Activated CD4-positive, alpha-beta T cell treated with anti-CD3 and anti-CD28 coated beads for 1 hour (primary cell): ENCODE measurements around the gene HOXB8.

ENCODE experiments used
- DNase-seq: peaks from one replicate; pipeline ENCODE4 v3.0.0-alpha.2; 2020

Gene HOXB8

DNA sequence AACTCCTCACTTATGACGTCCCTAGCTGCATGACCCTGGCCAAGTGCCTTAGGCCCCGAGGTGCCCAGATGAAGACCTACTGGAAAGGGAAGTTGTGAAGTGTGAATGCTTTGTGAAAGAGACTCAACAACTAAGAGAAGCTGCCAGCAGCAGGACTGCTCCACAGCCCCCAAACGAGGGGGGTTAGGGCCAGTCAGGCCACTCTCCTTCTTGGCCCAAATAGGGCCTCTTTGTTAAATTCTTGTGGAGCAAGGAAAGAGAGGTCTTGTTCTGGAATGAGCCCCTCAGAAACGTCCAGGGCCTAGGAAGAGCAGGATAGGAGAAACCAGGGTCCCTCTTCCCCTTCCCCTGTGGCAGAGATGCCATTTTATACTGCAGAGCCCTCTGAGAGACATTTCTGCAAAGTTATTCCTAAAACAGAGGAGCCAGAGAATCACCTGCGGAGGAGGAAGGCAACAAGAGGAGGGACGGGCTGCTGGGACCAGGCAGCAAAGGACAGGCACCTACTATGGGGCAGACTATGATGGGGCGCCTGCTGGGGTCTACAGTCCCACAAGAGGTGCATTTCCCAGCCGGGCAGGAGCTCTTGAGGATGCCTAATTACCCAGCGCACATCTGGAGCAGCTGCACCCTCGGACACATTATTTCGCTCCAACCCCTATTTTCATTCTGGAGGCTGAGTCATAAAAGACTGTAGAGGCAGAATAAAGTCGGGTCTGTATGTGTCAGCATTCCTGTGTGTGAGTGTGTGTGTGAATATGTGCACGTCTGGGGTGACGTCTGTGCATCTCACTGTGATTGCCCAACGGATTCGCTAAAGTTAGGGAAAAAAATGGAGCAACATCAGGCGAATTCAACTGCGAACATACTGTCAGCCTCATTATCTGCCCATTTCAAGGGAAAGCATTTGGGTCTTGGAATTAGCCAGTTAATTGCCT is 22.5 kb upstream of the HOXB8 start:
- DNase-seq = no peak

DNA sequence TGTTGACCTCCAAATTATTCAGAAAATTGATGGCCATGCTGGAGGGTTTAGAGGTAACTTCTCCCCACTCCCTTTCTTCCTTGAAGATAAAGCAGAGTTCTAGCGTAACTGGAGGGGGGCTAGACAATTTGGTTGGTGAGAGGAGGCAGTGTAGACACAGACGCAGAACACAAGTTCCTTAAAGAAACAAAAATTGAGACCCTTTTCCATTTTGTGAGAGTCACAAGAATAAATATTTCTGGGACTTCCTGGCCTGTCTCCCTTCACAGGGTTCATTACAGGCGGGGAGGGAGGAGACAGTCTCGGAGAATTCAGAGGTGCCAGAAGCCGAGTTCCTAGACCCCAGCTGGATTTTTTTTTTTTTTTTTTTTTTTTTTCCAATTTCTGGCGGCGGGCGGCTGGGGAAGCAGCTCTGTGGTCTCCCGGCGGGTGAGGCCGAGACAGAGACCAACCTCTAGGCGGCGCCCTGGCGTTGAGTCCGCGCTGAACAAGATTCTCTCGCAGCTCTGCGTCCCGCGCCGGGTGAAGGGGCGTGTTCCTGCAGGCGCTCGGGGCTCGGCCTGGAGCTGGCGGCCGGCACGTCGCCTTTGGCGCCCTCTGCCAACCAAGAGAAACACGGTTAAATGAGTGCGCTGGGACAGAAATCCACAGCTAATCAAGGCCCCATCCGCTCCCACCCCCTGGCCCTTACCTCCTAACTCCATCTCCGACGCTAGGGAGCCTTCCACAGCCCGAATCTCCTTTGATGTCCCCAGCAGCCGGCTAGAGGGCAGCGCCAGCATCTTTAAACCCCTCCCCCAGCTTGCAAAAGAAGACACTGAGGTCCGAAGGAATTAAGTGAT is 21.3 kb upstream of the HOXB8 start:
- no peak for DNase-seq

DNA sequence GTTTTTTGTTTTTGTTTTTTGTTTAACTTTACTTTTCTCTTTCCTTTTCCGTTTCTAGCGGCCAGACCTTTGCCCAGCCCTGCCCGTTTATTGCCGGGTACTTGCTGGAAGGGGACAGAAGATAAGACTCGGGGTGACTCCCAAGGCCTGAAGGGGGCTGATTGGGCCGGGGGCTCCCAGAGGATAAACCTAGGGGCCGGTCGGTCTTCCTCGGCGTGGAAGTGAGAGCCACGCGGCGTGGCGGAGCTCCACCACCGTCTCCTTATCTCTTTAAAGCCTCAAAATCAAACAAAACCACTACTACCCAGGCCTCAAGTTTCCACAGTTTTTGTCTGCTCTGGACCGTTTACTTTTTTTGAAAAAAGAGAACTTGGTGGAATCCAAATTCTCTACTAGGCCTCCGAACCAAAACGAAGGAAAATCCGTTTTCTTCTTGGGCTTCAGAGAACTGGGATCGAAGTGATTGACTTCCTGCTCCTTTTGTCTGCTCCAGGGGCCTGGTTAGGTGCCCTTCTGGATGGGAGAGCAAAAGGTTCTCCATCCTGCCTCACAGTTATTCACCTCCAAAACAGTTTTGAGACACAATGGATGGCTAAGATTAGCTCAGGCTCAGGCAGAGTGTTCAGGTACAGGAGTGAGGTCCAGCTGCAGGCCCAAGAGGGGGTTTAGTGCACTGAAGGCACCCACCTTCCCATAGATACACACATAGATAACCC is 19.6 kb upstream of the HOXB8 start:
- no peak for DNase-seq

DNA sequence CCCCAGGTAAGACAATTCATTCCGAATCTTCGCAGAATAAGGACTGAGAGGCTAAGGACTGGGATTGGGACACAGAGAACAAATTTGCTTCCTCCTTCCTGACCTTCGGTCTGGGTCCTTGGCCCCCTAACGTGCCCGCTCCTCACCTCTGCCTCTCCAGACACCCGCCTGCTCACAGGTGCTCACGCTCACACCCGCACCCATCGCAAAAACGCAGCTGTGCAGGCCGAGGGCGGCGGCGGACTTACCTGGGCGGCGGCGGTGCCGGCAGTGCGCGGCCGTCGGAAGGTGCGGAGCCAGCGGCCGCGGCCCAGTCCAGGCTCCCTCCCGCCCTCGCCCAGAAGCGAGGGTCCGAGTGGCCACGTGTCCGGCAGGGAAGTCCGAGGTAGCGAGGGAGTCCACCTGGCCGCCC is 18.2 kb upstream of the HOXB8 start:
- no peak for DNase-seq

DNA sequence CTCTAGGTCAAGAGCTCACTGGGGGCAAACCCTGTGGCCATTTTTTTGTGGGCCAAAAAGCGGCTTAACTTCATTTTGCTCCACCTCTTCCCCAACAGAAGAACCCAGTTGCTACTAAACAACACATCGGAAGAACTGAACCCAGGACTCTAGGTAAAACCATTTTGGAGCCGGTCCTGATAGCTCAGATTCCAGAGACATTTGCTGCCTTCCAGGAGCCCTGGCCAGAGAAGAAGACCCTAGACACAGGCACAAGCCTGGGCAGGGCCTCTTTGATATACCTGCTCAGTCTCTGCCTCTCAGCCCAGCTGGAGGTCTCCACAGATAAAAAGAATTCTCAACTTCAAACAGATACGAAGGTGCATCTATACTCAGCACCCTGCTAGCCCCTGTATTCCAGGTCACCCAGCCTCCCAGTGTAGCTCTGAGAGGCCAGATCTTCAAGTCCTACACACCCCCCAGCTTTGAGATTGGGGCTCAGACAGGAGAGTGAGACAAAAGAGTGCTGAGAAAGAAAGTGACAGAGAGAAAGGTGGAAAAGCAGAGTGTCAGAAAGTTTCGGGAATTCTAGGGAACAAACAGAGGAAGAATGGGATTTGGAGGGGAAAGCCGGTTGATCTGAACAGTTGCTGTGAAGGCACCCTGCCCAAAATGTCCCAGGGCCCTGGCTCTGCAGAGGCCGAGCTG is 17.6 kb upstream of the HOXB8 start:
- no peak for DNase-seq

DNA sequence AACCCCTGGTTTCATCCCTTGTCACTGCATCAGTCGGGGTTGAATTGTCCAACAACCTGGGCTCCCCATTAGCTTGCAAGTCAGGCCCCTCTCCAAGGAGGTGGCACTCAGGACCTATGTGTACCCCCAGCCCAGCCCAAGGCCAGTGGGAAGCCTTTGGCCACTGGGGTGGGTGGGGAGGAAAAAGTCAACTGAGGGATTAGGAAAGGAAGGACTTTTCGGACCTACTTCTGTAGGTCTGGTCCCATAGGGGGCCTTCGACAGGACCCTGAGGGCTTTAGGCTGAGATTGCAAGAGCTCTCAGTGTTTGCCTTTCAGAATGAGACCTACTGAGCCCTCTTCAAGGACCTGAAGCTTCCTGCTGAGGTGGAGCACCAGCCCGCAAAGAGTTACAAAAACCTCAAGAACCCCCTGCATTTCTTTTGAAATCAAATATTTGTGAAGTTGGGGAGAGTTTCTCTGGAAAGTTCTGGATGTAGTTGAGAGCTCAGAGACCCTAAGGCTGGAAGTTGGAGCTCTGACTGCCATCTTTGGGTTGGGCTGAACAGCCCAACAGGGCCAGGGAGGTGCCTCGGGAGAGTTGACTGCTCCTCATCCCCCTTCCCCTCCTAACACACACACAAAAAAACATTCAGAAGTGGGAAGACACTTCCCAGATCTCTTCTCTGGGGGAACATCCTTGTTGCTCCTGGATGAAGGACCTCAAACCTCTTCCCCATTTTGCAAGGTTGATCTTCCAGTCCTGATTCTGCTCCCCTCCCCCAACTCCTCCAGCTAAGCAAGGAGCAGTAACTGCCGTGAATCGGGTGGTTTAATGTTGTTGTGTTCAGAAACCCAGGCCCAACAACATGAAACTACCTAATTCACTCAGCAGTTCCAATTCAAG is 16.8 kb upstream of the HOXB8 start:
- DNase-seq = no peak

DNA sequence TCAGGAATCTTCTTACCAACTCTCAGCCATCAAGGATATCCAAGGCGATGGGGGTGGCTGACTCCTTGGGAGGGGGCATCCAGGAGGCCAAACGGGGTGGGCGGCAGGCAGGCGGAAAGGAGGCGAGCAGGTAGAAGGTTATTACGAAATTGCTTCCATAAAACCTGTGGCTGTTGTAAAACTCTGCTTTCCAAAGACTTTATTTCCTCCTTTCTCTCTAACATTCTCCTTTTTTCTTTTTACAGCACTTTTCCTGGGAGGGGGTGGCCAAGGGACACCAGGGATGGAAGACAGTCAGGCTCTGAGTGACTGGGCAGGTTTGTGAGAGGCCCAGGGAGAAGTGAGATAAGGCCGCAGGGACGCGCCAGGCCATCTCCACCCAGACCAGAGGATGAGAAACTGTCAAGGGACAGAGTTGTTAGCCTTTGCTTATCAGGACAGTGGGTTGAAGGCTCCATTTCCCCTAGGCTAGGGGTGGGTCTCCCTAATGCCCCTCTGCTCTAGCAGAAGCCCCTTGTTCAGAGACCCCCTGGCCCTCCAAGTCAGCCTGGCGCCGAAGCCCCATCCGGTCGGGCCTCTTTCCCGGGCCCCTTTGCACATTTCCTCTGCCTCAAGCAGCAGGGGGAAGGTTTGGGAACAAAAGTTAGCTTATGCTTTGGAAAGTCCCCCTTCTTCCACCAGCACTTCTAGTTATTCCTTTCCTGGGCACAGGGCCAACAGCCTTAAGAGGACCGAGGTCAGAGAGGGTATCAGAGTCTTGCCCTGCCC is 16.0 kb upstream of the HOXB8 start:
- no peak for DNase-seq

DNA sequence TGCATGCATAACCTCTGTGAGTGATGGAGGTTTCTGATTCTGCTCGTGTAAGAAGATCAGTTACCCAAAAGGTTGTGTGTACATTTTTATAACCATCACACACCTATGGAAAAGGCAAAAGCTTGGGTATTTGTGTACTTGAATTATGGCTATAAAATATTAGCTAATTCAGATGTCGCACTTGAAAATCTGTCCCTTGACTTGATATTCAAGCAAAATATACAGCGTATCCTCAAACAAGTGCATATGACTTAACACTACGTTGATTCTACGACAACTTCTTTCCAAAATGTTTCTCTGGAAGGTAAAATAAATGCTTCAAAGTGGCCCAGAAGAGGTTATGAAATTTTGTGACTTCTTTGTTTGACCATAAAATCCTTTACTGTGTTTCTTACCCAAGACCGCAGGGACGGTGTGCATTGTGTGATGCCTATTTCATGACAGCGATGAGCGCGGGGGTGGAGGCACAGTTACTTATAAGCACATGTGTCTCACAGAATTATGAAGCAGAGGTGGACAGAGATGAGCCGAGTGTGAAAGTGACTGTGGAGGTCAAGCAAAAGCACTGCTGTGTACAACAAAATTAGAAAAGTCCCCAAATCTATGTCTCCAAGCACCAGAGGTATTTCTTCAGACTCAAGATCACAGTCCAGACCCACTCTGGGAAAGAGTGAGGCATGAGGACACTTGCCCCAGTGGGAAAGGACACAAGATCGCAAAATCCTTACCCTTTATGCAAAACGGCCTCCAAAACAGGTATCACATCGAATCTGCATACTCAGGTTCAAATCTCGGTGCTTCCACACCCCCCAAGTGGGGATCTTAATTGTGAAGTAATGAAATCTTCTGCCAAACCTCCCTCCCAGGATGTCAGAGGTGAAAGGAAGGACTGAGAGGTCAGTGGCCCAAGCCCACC is 15.2 kb upstream of the HOXB8 start:
- no peak for DNase-seq

DNA sequence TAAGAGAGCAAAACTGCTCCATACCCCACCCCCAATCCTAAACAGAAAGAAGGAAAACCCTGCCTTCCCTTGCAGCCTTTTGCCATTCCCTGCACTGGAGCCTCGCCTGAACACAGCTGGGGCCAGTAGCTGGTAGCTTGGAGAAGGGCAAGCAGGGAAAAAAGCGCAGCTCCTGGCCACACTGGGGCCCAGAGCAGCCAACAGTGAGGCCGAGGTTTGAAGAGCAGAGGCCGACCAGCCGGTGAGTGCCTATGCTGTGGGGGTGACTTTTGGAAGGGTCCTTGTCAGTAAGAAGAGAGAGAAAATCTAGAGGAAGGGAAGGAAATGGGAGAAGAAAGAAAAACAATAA is 14.3 kb upstream of the HOXB8 start:
- no peak for DNase-seq

DNA sequence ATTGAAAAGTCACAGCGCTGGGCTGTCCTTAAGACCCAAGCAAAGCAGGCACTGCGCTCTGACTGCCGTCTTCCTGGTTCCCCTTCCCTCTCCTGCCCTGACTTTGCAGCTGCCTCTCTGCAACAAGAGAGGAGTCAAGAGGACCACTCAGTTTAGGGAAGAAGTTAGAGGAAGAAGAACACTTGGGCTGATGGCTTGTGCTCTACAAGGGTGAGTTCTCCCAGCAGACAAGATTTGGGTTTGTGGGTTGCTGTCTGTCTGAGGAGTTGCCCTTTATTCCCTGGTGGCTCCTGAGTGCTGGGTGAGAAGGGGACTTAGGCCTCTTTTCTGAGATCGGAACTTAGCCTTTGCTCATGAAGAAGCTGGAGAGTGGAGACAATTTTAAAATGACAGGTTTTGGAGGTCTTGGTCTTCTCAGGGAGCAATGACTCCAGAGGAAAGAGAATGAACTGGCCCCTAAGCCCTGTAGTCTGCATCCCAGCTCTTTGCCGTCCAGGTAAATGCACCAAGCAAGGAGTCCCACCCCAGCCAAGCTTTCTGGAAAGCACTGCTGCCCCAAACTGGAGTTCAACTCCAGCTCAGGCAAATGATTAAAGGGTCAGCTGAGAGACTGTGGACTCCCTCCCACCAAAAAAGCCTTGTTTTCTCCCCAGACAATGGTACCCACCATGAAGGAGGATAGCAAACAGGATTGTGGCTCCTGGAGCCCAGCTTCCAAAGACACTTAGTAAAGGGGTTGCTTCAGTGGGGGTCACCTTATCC is 13.7 kb upstream of the HOXB8 start:
- DNase-seq = no peak

DNA sequence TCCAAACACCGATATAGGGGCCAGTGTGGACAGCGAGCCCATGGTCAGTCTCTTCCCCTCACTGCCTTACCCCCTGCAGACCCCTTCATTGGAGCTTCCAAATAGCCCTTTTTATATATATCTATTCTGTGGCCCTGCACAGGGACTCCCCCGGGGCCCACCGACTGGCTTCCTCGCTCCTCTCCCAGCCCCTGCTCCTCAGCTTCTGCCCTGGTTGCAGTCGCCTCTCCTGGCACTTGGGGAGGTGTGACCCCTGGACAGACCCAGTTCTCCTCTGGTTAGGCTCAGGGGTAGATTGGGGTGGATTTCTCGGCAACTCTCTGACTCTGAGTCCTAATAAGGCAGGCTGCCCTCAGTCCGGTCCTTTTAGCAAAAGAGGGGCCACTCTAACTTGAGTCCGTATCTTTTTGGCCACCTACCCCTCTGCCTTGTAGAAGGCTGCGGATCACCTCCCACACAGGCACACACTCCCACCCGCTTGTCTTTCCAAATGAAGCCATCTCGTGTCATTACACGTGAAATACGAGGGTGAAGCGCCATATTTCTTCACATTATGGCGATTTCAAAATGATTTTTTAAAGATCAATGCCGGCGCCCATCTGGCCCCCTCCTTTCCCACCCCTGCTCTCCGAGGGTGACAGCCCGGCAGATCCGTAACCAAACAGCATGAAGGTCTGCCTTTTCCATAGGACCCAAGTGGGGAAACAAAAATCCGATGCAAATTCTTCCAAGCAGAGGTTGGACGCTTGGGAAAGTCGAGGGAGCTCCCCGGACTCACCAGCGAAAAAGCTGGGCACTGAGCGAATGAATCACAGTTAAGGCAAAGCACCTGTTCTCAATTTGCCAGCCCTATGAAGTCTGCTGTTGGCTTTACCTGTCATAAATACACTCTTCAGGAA is 12.8 kb upstream of the HOXB8 start:
- no peak for DNase-seq

DNA sequence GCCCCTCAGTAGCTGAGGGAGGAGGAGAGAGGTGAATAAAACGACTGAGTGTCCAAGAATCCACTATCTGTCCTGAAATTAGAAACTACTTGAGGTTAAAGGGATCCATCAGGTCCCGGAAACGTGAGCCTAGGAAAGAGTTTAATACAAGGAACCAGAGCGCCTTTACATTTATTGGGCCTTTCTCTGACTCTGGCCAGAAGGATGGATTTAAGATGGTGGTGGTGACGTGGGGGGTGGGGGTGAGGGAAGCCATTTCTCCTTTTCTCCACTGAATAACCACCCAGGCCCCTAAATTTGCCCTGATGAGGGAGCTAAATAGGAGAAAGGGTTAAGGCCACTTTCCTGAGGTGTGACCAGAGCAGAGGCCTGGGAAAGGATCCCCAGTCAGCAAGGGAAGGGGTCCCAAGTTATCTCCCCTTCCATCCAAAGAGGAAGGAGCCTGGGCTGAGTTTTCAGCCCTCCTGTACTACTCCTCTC is 12.1 kb upstream of the HOXB8 start:
- no peak for DNase-seq

DNA sequence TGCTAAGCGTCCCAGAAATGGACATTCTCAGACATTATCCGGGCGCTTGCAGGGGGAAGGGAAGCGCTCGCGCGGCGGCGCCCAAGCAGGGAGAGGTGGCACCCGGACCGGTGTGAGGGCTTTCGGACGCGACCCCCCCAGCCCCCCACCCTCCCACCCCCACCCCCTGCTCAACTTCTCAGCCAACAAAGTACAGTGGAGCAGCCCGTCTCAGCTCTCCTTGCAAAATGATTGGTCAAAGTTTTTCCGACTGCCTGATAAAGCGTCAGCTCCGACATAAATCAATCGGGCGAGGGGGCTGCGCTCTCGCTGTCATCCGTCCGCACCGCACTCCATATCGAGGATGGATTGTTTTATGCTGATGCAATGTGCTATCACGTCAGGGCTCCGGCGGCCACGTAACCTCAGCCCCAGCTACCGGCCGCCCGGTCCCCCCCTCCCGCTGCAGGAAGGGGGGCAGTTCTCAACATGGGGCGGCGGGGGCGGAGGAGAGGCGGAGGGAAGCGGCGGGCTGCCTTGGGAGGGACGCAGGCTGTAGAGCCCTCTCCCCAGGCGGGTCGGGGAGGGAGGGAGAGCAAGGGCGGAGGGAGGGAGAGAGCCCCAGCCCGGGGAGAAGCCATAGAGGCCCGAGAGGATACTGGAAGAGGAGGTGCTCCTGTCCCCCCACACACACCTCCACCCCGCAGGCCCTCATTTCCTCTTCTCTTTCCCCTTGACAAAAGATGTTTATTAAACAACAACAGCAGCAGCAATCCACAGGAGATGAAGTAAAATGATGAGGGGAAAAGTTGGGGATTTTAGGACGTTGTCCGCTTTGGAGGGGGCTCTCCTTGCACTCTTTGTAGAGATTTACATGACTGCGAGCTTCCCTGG is 11.4 kb upstream of the HOXB8 start, which contains the start of gene HOXB9:
TSS of gene HOXB9 (minus strand) at position 114 of the 873 bp plus-strand sequence. CDS start at position 25, 89 bp downstream.
- DNase-seq = no peak

DNA sequence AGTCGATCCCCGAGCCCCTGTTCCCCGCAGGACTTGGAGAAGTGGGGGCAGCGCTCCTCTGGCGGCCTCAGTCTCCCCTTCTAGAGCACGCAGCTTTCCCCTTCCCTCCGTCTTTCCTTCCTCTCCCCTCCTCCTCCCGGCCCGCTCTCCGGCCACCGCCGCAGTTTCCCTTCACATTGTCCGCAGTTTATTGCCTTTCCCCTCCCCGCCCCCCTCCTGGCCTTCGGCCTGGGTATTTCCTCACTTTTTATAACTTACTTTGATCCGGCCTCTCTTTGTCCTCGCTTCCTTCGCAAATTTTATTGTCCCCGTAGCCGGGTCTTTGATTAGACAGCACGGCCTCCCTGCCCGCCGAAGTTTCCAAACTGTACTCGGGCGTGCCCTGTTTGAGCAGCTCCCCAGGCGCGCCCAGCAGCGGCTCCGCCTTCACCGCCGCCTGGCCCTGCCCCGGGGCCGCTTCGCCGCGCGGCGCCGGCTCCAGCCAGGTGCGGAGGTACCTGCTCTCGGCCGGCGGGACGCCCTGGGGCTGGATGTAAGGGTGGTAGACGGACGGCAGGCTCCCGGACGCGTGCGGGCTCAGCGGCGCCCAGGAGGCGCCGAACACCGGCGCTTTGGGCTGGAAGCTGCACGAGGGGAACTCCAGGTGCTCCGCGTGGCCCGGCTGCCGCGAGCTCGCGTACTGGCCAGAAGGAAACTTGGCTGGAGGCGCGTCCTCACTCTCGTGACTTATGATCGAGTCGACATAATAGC is 10.6 kb upstream of the HOXB8 start:
- no peak for DNase-seq
